ENCODE results near the gene MBTPS1.
A peak's percentile ranks its signal among the peaks of the same experiment; 100 is the strongest.

Gene MBTPS1

GRCh38 chr16:84144209-84144858 is 27.6 kb upstream of the MBTPS1 start:
- H3K9ac ChIP-seq (ENCODE audit: low read length): peak overlapping the region; percentile 79
- peak overlapping the region; percentile 87 for H2AFZ ChIP-seq (ENCODE audit: low read depth, low read length)
- peaks cover 7% of the 10 kb centered on the region for H3K27me3 ChIP-seq (ENCODE audit: low read depth, low read length)
- peak overlapping the region; percentile 97 for H3K4me3 ChIP-seq (ENCODE audit: low read length)
- no peaks in the 10 kb centered on the region for H3K36me3 ChIP-seq (replicated peaks; ENCODE audit: low read depth, low read length)
- H4K20me1 ChIP-seq (ENCODE audit: insufficient read depth, low read length): no peaks in the 10 kb centered on the region; the same call in 1 of the 2 replicates
- H3K9me3 ChIP-seq (ENCODE audit: insufficient read depth, low read length): no peaks in the 10 kb centered on the region
- peak overlapping the region; percentile 92 for H3K4me2 ChIP-seq (ENCODE audit: low read length)
- H3K4me1 ChIP-seq (ENCODE audit: low read length): no peaks in the 10 kb centered on the region
- no peak overlapping the region for H3K27ac ChIP-seq (ENCODE audit: low read length)
- TF ChIP-seq EZH2phosphoT487 (IDR thresholded peaks at IDR 0.05; ENCODE audit: low read depth) (no peak), CTCF (IDR thresholded peaks at IDR 0.05; ENCODE audit: low read depth, low read length) (no peak; the same call in 1 of the 2 replicates)
- H3K79me2 ChIP-seq (ENCODE audit: low read length): peaks cover 4% of the 10 kb centered on the region; the same call in 1 of the 2 replicates

DNA sequence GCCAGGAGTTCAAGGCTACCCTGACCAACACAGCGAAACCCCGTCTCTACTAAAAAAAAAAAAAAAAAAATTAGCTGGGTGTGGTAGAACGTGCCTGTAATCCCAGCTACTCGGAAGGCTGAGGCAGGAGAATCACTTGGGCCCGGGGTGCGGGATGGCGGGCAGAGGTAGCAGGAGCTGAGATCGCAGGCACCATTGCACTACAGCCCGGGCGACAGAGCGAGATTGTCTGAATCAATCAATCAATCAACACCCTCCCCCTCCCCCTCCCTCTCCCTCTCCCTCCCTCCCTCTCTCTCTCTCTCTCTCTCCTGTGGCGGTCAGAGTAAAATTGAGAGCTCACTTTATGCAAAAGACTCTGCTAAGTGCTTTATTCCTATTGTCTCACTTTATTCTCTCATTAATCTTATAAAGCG is 27.1 kb upstream of the MBTPS1 start:
- TF ChIP-seq CTCF (IDR thresholded peaks at IDR 0.05; ENCODE audit: low read depth, low read length) (no peak), EZH2phosphoT487 (IDR thresholded peaks at IDR 0.05; ENCODE audit: low read depth) (no peak)
- H3K4me3 ChIP-seq (ENCODE audit: low read length): peak overlapping the region; percentile 97
- no peak overlapping the region for H2AFZ ChIP-seq (ENCODE audit: low read depth, low read length)
- peaks cover 4% of the 10 kb centered on the region; the same call in 1 of the 2 replicates for H3K79me2 ChIP-seq (ENCODE audit: low read length)
- peak overlapping the region; percentile 79; the same call in 1 of the 2 replicates for H3K9ac ChIP-seq (ENCODE audit: low read length)
- H3K4me2 ChIP-seq (ENCODE audit: low read length): peak overlapping the region; percentile 92
- H4K20me1 ChIP-seq (ENCODE audit: insufficient read depth, low read length): no peaks in the 10 kb centered on the region; the same call in 1 of the 2 replicates
- H3K9me3 ChIP-seq (ENCODE audit: insufficient read depth, low read length): no peaks in the 10 kb centered on the region
- H3K4me1 ChIP-seq (ENCODE audit: low read length): peaks cover 4% of the 10 kb centered on the region; the same call in 1 of the 2 replicates
- peaks cover 7% of the 10 kb centered on the region for H3K27me3 ChIP-seq (ENCODE audit: low read depth, low read length)
- H3K36me3 ChIP-seq (replicated peaks; ENCODE audit: low read depth, low read length): no peaks in the 10 kb centered on the region
- no peak overlapping the region for H3K27ac ChIP-seq (ENCODE audit: low read length)

- Histone ChIP-seq H3K36me3 (replicated peaks; ENCODE audit: low read depth, low read length) (no peaks in the 10 kb centered on the region), H3K27me3 (ENCODE audit: low read depth, low read length) (peaks cover 7% of the 10 kb centered on the region), H3K4me1 (ENCODE audit: low read length) (peaks cover 4% of the 10 kb centered on the region; the same call in 1 of the 2 replicates), H4K20me1 (ENCODE audit: insufficient read depth, low read length) (no peaks in the 10 kb centered on the region; the same call in 1 of the 2 replicates), H3K4me2 (ENCODE audit: low read length) (no peak overlapping the region), H3K9ac (ENCODE audit: low read length) (no peak overlapping the region), H3K79me2 (ENCODE audit: low read length) (peaks cover 4% of the 10 kb centered on the region; the same call in 1 of the 2 replicates), H2AFZ (ENCODE audit: low read depth, low read length) (no peak overlapping the region), H3K4me3 (ENCODE audit: low read length) (no peak overlapping the region), H3K27ac (ENCODE audit: low read length) (no peak overlapping the region), H3K9me3 (ENCODE audit: insufficient read depth, low read length) (no peaks in the 10 kb centered on the region)
- no peak for TF ChIP-seq EZH2phosphoT487 (IDR thresholded peaks at IDR 0.05; ENCODE audit: low read depth)
- TF ChIP-seq CTCF (IDR thresholded peaks at IDR 0.05; ENCODE audit: low read depth, low read length): no peak
Measured at GRCh38 chr16:84143081-84143480, 26.3 kb upstream of the MBTPS1 start.

- no peak overlapping the region for H2AFZ ChIP-seq (ENCODE audit: low read depth, low read length)
- peaks cover 7% of the 10 kb centered on the region for H3K4me1 ChIP-seq (ENCODE audit: low read length)
- no peaks in the 10 kb centered on the region for H3K36me3 ChIP-seq (replicated peaks; ENCODE audit: low read depth, low read length)
- H3K27me3 ChIP-seq (ENCODE audit: low read depth, low read length): 0 out of 2 replicates have a peak, but pooled peaks cover under 1% of the 10 kb centered on the region
- H4K20me1 ChIP-seq (ENCODE audit: insufficient read depth, low read length): peaks cover 3% of the 10 kb centered on the region; the same call in 1 of the 2 replicates
- no peak overlapping the region for H3K9ac ChIP-seq (ENCODE audit: low read length)
- H3K27ac ChIP-seq (ENCODE audit: low read length): no peak overlapping the region
- no peaks in the 10 kb centered on the region for H3K9me3 ChIP-seq (ENCODE audit: insufficient read depth, low read length)
- peaks cover 4% of the 10 kb centered on the region; the same call in 1 of the 2 replicates for H3K79me2 ChIP-seq (ENCODE audit: low read length)
- no peak overlapping the region for H3K4me3 ChIP-seq (ENCODE audit: low read length)
- no peak overlapping the region for H3K4me2 ChIP-seq (ENCODE audit: low read length)
- no peak for TF ChIP-seq EZH2phosphoT487 (IDR thresholded peaks at IDR 0.05; ENCODE audit: low read depth)
- peak; percentile 24; the same call in 1 of the 2 replicates for TF ChIP-seq CTCF (IDR thresholded peaks at IDR 0.05; ENCODE audit: low read depth, low read length)
Measured at GRCh38 chr16:84141143-84141670, 24.5 kb upstream of the MBTPS1 start.
